HG03135 (cell line): ENCODE measurements around the gene ZNF474.
A peak's percentile ranks its signal among the peaks of the same experiment; 100 is the strongest.
"Not testable (repeated sequence)": the region's sequence is repeated elsewhere in the genome, so short reads cannot be mapped to it uniquely, and the experiment has no call there.

Experiments used
- ATAC-seq: cut with Tn5 transposase; IDR thresholded peaks from one replicate; pipeline ENCODE4 v1.9.1; 2021; ENCODE audit warnings: mild to moderate bottlenecking, moderate library complexity; ENCODE audit not compliant: unreplicated experiment

Gene ZNF474

GRCh38 chr5:122129306-122129705 is at the start of gene ZNF474:
TSS of gene ZNF474 (plus strand) at chr5:122129546. CDS start at chr5:122151991, 22,445 bp downstream.
- no peak for ATAC-seq

DNA sequence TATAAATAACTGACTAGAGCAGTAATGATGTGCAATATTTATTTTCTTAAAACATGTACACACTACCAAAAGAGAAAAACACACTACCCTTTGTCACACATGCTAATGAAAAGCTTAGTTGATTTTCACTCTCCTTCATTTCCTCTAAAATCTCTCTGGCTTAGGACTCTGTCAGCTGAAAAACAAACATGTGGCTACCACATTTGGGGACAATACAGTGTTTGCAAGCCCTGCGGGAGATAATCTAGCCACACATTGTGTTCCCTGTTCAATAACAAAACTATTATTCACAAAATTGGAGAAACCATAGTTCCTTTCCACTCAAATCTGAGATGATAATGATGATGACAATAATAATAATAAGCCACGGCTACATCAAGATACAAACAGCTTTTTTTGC is 47.8 kb upstream of the ZNF474 start:
- no peak for ATAC-seq

DNA sequence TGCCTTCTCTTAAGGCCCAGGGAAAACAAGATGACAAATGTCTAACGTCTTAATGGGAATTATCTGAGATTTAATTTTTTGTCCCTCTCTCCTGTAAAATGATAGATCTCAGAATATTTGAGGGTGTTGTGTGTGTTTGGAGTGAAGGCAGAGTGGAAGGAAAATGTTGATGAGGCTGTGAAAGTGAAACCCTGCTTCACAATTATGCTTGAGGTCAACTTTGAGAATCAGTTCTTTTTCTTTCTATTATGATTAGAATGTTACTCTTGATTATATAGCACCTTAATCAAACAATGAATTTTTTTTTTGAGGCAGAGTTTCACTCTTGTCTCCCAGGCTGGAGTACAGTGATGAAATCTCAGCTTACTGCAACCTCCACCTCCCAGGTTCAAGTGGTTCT is 45.8 kb upstream of the ZNF474 start:
- ATAC-seq: no peak

DNA sequence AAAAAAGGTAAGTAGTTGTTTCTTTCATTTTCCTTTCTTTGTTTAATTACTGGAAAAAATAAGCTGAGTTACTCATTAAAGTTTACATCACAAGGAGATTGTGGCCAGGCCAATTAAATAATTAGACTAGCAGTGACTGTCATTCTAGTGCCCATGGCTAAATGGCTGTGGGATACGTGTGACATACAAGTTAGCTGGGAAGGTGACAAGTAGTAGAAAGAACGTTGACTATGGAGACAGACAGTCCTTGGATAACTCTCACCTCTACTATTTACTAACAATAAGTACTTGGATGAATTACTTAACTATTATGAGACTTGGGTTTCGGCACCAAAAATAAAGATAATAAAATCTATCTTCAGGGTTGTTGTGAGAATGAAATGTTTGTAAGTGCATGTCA is 44.3 kb upstream of the ZNF474 start:
- ATAC-seq: no peak

GRCh38 chr5:122089096-122090013 is 40.0 kb upstream of the ZNF474 start:
- no peak for ATAC-seq

DNA sequence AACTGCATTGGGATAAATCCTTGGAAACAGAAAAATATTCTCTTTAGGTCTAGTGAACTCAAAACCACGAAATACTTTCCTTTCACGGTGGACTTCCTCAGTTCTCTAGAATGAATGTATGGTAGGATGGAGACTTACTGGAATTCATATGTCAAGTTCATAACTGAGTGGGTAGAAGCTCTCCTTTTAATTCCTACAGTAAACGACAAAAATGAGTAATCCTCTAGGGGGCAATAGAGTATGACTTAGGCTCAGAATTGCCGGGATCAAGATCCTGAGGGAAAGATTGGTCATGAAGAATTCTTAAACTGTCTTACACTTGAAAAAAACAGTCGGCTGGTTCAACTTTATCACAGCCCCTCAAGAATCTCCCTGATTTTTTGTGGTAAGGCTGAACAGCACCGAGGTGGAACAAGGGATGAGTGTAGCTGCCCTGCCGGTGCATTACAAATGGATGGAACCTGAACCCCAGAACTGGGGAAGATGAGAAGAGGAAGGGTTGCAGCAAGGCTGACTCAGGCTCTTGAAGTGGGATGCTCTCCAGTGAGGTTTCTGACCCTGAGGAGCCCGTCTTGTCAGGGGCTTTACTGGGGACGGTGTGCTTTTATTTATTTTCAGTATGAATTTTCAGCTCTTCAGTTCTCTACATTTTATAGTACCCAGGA is 37.3 kb upstream of the ZNF474 start:
- no peak for ATAC-seq

DNA sequence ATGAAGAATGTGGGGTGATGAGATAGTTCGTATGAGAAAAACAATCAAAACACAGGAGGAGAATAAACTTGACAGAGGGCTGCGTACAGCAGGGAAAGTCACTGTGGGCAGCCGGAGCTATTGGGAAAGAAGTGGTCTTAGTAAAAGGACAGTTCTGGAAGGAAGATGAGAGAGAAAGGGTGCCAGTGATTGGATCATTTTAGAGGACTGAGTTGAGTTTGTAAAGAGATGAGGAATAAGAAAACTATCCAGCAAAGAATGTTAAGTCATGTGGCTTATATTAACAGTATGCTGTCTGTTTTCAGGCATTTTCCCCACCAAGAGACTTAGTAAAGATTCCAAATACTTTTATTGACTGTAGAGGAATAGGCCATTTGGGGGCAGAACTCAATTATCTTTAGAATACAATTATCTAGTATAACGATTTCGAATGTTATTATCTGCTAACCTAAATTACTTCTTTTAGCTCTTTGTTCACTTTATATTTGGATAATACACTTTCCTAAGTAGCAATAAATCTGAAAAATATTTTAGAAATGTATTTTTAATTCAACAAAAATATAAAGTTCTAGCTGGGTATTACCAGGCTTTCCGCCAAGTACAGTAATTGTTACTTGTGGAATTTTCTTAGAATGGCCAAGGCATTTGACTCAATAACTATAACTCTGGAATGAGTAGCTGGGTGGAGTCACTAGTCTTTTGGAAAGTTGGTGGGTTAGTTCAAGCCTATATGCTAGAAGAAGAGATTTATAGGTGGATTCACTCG is 35.7 kb upstream of the ZNF474 start:
- no peak for ATAC-seq

GRCh38 chr5:122094251-122094650 is 35.1 kb upstream of the ZNF474 start:
- ATAC-seq: not testable (repeated sequence)

DNA sequence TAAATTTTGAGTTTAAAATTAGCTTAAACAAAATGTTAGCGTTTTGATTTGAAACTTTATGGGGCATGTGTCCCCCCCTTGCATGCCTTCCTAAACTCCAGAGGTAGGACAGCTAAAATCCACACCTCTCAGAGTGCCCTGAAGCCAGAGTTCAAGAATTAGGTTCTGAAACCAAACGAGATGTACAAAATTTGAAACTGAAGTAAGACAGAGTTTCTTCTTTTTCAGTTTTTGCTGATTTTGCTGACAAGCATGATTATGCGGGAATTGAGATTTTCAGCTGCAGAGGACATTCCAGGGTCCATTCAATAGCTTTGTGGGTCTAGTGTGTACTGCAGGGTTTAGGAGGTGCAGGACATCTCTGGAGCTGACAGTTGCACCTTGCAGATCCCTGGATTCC is 34.2 kb upstream of the ZNF474 start:
- ATAC-seq: no peak

DNA sequence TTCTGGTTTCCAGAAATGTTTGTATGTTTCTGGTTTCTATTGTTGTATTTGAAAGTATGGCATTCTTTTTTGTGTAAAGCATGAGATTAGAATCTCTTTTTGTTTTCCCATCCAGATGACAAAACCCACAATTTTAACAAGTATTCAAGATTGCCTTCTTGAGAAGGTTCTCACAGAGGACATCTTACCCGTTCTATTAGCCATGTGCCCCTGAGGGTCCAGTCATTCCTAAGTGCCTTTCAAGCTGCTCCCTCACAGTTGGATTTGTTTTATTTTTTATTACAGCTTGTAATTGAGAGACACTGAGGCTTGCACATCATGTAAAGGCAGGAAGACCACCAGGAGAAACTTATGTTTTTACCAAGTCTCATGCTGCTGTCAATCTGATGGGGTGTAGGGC is 32.0 kb upstream of the ZNF474 start:
- ATAC-seq: no peak

GRCh38 chr5:122099060-122099790 is 30.1 kb upstream of the ZNF474 start:
- ATAC-seq: no peak

DNA sequence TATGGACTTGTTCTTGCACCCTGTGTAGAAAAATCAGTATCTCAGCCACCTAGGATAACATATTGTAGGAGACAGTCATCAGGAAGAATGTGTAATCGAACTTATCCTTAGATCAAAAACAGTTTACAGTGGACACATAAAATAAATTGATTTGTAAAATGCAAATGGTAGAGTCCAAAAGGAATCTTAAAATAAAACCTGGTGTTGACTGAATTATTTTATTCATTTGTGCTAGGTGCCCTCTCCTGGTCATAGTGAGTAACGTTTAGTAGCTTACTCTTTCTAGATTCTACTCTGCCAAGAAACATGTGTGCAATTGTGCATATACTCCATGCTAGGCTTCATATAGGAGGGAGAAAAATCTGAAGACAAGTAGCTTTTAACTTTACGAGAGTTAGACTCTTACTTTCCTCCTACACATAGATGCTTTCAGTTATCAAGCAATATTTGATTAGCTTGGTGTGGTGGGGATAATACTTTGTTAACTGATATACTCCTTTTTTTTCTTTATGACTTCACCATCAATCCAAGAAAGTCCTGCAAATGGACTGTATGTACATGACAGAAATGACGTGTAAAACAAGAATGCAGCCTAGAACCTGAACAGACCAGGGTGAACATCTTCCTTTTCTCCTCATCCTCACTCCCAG is 27.6 kb upstream of the ZNF474 start:
- peak; percentile 80 for ATAC-seq

GRCh38 chr5:122102825-122103224 is 26.5 kb upstream of the ZNF474 start:
- ATAC-seq: no peak

GRCh38 chr5:122105909-122106308 is 23.4 kb upstream of the ZNF474 start:
- ATAC-seq: no peak

DNA sequence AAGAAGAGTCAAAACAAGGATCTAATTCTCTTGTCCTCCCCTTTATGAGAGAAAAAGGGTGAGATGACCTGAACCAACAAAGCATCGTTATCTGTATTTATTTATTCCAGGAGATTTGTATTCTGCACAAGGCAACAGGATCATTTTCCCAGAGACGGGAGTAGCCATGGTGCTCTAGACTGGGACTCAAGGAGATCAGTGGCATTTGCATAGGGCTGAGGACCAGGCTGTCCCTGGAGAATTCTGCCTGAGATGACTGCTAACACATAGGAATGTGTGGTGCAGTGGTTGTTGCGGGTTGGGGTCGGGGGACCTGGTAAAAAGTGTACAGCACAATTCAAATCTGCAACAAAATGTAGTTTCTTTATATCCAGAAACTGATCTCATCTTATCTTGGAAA is 22.3 kb upstream of the ZNF474 start:
- ATAC-seq: no peak

DNA sequence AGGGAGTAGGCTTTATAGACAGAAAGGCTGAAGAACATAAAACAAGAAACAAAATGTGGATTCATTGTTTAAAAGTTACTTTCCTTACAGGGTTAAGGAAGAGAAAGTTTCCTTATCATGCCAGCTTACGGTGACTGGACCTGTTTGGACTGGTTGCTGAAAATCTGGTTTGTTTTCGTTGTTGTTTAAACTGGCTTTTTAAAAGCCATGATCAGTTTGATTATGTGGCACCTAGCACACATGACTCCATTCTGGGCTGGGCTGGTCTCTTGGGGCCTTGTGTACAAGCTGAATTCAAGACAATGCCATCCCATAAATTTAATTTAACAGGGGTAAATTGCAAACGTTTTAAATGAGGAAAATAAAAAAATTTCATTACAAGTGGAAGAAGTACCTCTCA is 18.4 kb upstream of the ZNF474 start:
- ATAC-seq: no peak

GRCh38 chr5:122111460-122111859 is 17.9 kb upstream of the ZNF474 start:
- no peak for ATAC-seq

GRCh38 chr5:122112063-122112462 is 17.3 kb upstream of the ZNF474 start:
- ATAC-seq: no peak

DNA sequence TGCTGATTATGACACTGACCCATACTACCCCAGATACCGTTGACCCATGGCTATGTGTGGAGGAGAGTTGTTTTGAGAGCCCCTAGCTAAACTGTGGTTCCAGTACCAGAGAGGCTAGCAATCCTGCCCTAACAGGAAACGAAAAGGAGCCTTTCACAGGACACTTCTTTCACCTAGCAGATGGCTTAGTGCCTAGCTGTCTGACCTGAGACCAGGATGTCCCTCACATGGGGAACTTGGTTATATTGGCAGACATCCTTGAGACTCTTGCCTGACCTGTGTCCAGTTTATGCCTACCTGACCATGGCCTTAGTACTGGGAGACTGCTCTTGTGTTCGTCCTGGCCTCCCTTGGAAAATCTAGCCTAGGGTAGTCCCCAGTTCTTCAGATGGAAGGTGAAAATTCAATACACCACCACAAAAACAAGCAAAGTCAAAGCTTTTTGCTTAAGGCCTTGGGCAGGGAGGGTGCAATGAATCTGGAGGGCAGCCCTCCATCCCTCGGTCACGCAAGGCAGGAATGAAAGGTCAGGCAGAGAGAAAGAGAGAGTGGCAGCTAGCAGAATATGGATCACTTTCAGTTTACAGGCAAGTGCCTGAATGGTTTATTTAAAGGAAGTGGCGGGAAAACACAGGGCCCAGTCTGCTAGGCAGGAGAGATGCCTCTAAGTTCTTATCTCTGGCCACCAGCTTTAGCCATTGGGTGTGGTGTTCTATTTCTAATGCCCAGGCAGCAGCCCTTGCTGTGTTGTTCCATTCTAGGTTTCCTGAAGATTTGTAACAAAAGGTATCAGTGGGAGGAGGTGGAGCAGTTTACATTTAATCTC is 16.4 kb upstream of the ZNF474 start:
- ATAC-seq: no peak
